WERI-Rb-1 (cell line): Measurements from ENCODE around the gene MAP2K7.
"Not testable (repeated sequence)": the region's sequence is repeated elsewhere in the genome, so short reads cannot be mapped to it uniquely, and the experiment has no call there.

Experiments
- DNase-seq: peaks from one replicate; pipeline ENCODE4 v3.0.0-alpha.2; 2020
- H3K27ac ChIP-seq: fragments of 250-450 bp; sonication (Bioruptor Pico); 2 replicates; pipeline ENCODE4 v1.5.1; 2020; ENCODE audit warnings: mild to moderate bottlenecking, moderate library complexity
- H3K27me3 ChIP-seq: fragments of 250-450 bp; sonication (Bioruptor Pico); 2 replicates; pipeline ENCODE4 v1.5.1; 2021; ENCODE audit warnings: mild to moderate bottlenecking, low read depth, moderate library complexity; ENCODE audit not compliant: insufficient read depth, severe bottlenecking
- H3K36me3 ChIP-seq: fragments of 250-450 bp; sonication (Bioruptor Pico); 2 replicates; pipeline ENCODE4 v1.5.1; 2020; ENCODE audit warnings: mild to moderate bottlenecking, moderate library complexity
- H3K4me3 ChIP-seq: 2 replicates; pipeline ENCODE4 v1.5.1; 2011; ENCODE audit warnings: low read depth, mild to moderate bottlenecking, control low read depth, low read length
- H3K9me3 ChIP-seq: fragments of 250-450 bp; sonication (Bioruptor Pico); 2 replicates; pipeline ENCODE4 v1.5.1; 2021; ENCODE audit warnings: mild to moderate bottlenecking, moderate library complexity; ENCODE audit not compliant: severe bottlenecking
- TF ChIP-seq, protein P1 (sequence below): IDR thresholded peaks from 2 replicates; pipeline ENCODE4 v1.5.1; 2011; ENCODE audit warnings: low read depth, mild to moderate bottlenecking, control low read depth, inconsistent platforms, low read length

Gene MAP2K7

DNA sequence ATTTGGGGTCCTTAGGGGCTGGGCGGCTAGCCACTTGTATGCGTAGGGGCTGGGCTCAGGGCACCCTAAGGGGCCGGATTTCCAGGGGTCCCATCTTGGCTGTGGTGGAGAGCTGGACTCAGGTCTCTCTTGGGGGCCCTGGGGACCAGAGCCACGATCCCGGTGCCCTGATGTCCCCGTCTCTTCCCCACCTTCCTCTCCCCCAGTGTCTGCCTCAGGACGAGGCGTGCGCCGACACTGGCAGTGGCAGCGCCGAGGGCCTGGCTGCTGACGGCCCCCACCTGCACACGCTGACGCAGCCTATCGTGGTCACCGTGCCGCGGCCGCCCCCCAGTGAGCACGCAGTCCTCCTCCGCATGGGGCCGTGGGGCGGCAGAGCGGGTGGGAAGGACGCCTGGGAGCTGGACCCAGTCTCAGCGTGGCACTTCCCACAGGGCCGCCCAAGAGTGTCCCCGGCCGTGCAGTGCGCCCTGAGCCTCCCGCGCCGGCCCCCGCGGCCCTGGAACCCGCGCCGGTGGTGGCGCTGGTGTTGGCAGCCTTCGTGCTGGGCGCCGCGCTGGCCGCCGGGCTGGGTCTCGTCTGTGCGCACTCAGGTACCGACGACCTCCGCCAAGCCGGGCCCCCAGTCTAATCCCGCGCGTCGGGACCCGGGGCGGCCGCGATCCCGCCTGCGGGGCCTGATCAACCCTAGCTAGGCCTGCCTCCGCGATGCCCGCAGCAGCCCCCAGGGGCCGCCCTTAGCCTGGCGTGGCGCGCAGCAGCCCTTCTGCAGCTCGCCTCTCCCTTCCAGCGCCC lies 13.8 kb downstream of the MAP2K7 start:
- no peak overlapping the region for H3K4me3 ChIP-seq
- DNase-seq = peak; percentile 28
- TF ChIP-seq, protein P1, sequence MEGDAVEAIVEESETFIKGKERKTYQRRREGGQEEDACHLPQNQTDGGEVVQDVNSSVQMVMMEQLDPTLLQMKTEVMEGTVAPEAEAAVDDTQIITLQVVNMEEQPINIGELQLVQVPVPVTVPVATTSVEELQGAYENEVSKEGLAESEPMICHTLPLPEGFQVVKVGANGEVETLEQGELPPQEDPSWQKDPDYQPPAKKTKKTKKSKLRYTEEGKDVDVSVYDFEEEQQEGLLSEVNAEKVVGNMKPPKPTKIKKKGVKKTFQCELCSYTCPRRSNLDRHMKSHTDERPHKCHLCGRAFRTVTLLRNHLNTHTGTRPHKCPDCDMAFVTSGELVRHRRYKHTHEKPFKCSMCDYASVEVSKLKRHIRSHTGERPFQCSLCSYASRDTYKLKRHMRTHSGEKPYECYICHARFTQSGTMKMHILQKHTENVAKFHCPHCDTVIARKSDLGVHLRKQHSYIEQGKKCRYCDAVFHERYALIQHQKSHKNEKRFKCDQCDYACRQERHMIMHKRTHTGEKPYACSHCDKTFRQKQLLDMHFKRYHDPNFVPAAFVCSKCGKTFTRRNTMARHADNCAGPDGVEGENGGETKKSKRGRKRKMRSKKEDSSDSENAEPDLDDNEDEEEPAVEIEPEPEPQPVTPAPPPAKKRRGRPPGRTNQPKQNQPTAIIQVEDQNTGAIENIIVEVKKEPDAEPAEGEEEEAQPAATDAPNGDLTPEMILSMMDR = 0 out of 2 replicates have a peak, but pooled peaks have one; percentile 33

DNA sequence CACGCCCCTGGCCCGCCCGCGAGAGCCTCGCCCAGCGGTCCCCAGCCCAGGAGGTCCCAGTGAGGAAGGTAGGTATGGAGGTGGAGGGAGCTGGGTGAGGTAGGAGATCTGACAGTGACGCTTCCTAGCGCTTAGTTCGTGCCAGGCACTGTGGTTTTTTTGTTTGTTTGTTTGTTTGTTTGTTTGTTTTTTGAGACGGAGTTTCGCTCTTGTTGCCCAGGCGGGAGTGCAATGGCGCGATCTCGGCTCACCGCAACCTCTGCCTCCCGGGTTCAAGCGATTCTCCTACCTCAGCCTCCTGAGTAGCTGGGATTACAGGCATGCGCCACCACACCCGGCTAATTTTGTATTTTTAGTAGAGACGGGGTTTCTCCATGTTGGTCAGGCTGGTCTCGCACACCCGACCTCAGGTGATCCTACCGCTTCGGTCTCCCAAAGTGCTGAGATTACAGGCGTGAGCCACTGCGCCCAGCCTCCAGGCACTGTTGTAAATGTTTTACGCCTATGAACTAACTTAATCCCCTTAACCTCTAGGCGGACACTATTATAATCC lies 14.5 kb downstream of the MAP2K7 start:
- DNase-seq = peak; percentile 6
- not testable (repeated sequence) for H3K27ac ChIP-seq, H3K4me3 ChIP-seq, H3K27me3 ChIP-seq, H3K9me3 ChIP-seq
- peaks cover 17% of the 10 kb centered on the region for H3K36me3 ChIP-seq

More for the DNA sequence above, 13.8 kb downstream of the MAP2K7 start:
- peaks cover 14% of the 10 kb centered on the region for H3K36me3 ChIP-seq
- peaks cover 4% of the 10 kb centered on the region for H3K9me3 ChIP-seq
- H3K27ac ChIP-seq = no peak overlapping the region
- H3K27me3 ChIP-seq = no peaks in the 10 kb centered on the region

DNA sequence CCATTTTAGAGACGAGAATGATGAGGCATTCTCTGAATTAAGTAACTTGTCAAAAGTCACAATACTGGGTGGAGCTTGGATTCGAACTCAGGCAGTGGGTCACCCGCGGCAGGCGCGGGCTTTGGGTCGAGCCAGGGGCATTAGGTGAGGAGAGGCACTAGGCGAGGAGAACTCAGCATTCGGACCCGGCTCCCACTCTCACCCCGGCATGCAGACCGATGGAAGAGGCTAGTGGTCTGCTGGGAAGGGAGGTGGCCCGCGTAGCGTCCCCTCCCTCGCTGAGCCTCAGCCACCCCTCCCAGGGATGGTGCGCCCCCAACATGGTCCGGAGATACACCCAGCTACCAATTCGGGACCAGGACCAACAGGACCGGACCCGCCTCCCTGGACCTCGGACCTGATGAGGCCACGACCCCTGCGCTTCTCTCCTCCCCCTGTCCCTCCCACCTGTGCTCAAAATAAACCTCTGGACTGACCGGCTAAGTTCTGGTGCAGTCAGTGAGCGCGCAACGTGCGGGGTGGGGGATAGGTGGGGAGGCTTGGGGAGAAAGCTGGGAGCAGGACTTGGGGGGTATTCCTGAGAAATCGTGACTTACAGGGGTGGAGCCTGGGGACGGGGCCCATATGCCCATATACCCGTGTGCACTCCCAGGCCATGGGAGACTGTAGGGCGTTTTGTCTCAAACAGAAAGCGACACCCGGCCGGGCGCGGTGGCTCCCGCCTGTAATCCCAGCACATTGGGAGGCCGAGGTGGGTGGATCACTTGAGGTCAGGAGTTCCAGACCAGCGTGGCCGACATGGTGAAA lies 15.1 kb downstream of the MAP2K7 start:
- TF ChIP-seq, protein P1 = no peak
- Histone ChIP-seq H3K27me3 (no peaks in the 10 kb centered on the region), H3K4me3 (peak overlapping the region; percentile 52), H3K36me3 (peaks cover 21% of the 10 kb centered on the region), H3K9me3 (peaks cover 4% of the 10 kb centered on the region), H3K27ac (peak overlapping the region; percentile 86)
- peak; percentile 30 for DNase-seq

DNA sequence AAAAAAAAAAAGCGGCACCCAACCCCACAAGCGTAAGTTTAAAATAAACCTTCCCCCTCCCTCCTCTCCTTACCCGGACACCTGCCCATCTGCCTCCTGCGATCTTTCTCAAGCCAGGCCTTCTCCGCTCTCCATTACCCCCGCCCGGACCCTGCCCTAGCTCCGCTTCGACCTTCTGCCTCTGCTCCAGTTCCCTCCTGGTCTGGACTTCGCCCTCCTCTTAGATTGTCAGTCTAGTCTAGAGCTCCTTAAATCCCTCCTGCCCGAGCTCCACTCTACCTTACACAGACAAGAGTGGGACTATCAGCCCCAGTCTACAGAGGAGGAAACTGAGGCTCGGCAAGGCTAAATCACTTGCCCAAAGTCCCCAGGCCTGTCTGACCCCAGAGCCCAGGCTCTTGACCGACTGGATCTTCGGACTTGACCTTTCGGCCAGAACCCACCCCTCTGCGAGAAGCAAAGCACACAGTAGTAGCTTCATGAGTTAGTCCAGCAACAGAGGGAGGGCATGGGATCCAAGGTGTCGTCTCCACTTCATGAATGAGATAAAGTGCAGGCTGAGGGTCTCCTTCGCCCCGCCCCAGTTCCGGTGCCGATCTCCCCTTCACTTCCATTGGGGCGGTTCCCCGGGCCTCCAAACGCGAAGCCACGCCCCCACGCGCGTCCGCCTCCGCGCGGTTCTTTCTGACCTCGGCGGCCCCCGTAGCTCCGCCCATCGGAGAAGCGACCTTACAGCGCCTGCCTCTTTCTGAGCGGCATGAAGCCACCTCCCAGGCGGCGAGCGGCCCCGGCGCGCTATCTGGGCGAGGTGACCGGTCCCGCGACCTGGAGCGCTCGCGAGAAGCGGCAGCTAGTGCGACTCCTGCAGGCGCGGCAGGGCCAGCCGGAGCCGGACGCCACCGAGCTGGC lies 16.2 kb downstream of the MAP2K7 start, which contains the start of gene SNAPC2:
TSS of gene SNAPC2 (plus strand) at position 729 of the 909 bp plus-strand sequence. CDS start at position 758, 29 bp downstream.
- Histone ChIP-seq H3K36me3 (peaks cover 28% of the 10 kb centered on the region), H3K27ac (peak within 1 kb of the TSS; percentile 86), H3K4me3 (peak within 1 kb of the TSS; percentile 52), H3K9me3 (peaks cover 4% of the 10 kb centered on the region), H3K27me3 (no peaks in the 10 kb centered on the region)
- TF ChIP-seq, protein P1 = no peak
- DNase-seq = peak; percentile 97

DNA sequence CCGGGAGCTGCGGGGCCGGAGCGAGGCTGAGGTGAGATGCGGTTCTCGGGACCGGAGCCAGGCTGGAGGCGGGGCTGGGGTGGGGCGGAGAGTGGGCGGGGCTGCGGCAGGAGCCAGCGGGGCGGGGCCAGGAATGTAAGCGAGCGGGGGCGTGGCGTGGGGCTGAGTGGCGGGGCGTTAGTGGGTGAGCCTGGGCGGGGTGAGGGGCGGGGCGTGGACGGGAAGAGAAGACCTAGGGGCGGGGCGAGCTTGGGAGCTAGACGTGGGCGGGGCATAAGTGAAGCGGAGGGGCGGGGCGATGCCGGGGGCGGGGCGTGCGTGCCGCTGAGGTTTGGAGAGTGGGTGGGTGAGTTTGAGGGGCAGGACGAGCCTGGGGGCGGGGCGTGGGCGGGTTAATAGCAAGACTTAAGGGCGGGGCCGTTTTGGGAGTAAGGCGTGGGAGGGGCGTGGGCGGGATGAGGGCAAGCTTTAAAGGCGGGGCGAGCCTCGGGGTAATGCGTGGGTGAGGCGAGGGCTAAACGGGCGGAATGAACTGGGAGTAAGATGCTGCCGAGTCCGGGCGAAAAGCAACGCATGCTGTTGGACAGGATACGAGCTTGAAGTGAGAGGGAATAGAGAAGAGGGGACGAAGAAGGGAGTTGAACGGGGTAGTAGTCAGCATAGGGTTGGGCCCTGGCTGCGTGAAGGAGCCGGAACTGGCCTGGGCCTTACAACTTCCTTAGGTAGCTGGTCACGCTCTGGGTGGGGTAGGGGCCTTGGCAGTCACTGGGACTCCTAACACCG lies 17.0 kb downstream of the MAP2K7 start:
- TF ChIP-seq, protein P1 = no peak
- Histone ChIP-seq H3K4me3 (peak overlapping the region; percentile 52), H3K9me3 (peaks cover 4% of the 10 kb centered on the region), H3K27me3 (no peaks in the 10 kb centered on the region), H3K36me3 (peaks cover 28% of the 10 kb centered on the region), H3K27ac (peak overlapping the region; percentile 86)
- peak; percentile 98 for DNase-seq
